Activated CD4-positive, alpha-beta T cell treated with anti-CD3 and anti-CD28 coated beads for 24 hours (primary cell): ENCODE results near the gene FGF3.

Source experiments
- DNase-seq, 2 donors: peaks; one replicate each; pipeline ENCODE4 v3.0.0-alpha.2; 2020; ENCODE audit warnings: low read depth in 2 of 2

Gene FGF3

DNA sequence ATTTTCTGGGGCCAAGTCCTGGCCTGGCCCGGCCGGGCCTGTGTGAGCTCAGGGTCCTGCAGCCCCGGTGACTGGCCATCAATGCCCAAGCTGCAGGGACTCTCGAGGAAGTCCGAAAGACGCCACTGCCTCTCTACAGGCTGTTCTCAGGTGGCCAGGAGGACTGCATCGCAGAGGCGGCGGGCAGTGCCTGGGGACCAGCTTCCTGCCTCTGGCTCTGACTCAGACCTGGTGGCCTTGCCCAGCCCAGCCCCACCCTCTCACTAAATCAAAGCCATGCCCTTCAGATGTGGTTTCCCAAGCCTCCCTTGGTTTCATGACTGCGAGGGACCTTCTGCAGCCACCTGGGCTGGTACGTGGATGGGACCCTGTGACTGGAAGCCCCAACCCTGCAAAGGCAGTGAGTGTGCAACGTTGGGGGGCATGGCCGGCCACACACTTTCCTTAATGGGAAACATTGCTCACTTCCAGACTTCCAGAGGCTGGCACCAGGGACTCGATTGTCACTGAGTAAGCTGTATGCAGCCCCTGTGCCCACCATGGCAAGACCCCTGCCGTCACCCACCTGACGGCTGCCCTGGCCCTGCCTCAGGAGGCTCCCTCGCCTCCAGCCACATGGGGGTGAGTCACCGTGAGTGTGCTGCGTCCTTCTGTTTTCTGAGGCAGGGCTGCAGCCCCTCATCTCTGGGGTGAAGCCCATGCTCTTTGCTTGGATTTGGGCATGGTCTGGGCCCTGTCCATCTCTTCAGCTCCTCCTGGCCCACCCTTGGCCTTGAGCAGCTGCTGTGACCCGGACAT, 6.0 kb upstream of the FGF3 start:
- DNase-seq: no peak

DNA sequence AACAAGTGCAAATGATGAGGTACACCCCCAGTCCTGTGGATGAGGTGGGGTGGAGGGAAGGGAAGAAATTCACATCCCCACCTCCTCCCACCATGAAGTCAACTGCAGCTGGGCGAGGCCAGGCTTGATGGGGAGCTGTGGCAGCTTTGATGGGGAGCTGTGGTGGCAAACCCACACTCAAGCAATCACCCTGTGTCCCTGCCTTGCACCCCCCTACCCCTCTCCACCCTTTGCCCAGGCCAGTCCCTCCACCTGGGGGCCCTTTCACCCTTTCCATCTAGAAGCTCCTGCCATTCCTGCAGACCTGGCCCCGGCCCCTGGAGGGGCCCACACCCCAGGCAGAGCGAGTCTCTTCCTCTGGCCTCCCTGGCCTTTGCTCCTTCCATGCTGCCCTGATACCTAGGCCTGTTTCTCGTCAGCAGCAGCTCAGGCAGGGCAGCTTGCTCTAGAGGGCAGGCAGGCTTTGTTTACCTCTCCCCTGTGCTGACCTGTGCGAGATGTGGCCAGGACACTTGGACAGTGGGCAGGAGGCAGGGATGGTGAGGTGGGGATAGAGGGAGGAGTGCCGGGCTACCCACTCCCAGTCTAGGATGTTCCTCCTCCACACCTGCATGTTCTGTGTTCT, 4.5 kb upstream of the FGF3 start:
- DNase-seq: no peak

DNA sequence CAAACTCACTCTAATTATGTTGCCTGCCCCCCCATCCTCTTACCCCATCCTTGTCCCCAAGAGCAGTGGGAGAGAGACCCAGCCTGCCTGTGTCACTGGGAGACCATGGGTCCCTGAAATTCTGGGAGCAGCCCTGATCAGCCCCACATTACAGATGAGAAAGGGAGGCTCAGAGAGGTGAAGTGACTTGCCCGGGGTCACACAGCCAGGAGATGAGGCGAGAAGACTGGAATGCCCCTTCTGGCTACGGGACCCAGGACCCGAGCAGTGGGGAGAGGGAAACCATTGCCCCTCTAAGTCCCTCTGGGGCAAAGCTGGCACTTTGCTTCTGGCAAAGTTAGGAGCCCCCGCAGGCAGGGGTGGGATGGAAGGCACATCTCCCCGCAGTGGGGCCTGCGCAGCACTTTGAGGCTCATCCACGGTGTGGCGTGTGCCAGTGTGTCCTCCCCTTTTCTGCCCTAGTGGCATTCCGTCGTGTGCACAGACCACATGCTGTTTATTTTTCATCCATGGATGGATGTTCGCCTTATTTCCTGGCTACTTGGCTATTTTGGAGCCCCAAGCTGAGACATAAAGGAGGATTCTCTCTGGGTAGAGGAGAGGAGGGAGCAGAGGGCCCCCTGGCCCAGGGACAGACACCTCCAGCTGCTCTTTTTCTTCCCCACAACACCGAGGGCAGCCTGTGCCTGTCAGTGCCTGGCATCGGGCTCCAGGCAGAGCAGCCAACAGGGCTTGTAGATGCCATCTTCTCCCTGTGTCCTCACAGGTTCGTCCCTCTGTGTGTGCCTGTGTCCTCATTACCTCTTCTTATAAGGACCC, 3.7 kb upstream of the FGF3 start:
- no peak for DNase-seq

DNA sequence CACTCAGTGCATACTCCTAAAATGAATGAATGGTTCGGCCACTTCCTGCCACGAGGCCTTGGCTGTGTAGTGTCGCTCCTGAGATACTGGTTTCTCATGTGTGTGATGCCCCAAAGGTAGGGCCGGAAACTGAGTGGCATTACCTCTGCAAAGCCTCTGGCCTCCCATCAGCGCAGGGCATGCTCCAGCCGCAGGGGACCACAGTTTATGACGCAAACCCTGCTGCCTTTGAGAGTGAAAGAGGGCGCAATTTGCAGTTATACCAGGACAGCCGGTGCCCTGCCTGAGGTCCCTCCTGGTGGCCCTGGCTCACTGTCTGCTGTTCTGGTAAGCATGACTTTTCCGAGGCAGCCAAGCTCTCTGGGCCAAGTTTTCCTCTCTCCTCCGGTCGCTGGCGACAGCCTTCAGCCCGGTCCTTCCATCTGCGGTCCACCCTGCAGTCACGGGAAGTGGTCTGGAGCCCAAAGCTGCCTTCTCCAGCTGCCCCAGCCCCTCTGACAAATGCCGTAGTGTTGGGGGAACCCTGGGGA, 2.4 kb upstream of the FGF3 start:
- no peak for DNase-seq

DNA sequence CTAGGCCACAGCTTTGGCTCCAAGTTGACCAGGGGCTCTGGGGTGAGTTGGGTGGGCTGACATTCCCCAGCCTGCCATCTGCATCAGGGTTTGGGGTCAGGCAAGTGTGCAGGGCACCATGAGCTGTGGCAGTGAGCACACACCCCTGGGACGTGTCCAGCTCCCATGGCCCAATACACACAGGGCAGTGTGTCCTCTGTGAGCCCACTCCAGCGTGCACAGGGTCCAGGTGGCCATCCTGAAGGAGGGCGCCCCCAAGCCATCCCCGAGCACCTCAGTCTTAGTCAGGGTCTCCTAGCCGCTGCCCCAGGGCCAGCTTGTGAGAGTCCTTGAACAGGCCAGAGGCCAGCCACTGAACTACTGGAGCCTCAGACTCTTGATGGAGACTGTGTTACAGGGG, 1.2 kb upstream of the FGF3 start:
- DNase-seq: no peak

DNA sequence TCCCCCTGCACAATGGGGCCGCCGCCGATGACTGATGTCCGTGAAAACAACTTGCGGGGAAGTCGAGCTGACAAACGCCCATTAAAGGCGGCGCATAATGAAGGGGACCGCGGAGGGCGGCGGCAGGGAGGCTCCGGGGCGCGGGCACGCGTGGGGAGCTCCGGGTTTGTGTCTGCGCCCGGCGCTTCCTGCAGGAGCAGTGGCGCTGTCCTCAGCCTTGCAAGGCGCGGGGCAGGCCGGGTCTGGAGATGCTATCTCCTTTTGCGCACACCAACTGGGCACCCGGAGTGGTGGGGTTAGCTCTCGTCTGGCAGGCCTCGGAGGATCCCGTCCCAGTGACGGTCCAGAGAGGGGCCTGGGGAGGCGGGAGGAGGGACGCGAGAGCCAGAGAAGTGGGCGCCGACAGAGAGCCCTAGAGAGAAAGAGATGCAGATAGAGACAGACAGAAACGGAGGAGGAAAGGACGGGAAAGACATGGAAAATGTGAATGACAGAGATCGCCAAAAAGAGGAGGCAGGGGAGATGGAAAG, 390 bp upstream of the FGF3 start:
- DNase-seq: no peak

DNA sequence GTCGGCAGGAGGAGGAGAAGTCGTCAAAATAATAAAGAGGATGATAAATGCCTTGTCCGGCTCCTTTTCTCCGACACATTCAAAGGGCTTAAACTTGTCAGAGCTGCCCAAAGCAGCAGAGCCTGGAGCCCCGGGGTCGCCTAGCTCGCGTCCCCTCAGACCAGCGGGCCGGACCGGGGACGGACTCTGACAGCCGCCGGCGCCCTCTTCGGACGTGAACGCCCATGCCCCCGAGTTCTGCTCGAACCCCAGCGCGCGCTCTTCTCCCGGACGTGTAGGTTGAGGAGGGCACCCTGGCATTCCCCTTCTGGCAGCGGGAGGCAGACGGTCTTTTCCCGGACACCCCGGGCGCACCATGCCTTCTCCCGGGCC, 999 bp downstream of the FGF3 start:
- DNase-seq: no peak

DNA sequence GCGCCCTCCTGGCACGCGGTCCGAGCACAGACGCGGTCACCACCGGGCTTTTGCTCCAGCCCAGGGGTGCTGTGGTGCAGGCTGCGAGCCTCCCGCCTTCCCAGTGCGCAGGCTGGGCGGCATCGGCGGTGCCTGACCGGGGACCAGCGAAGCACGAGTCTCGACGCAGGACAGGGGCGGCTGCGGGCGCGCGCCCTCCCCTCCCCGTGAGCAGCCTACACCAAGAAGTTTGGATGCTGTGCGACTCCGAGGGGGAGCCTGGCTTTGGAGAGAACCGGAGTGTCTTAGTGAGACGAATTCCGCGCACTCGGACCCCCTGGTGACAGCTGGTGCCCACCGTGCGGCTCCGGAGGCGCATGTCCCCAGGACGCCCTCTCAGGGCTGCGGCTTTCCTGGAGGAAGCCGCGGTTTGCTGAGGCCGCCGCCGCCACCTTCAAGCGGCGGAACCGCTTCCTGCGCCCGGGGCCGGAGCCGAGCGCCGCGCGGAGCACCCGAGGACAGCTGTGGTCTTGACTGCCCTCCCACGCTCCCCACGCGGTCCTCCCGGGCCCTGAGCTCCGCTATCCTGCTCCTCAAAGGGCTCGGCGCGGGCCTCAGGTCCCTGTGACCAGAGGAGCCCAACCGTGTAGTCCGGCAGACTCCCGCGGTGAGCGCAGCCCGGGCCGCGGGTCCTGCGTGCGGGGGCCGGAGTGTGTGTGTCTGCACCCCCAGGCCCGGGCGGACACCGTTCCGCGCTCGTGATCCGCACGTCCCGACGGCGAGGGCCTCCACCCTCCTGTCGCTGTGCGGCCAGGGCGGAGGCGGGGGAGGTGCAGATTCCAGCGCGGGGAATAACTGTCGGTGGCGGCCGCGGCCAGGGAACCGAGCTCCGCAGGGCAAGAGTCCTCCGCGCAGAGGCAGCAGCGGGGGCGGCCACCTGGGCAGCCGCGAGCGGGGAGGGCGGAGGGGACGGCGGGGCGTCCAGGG, 1.7 kb downstream of the FGF3 start:
- no peak for DNase-seq

DNA sequence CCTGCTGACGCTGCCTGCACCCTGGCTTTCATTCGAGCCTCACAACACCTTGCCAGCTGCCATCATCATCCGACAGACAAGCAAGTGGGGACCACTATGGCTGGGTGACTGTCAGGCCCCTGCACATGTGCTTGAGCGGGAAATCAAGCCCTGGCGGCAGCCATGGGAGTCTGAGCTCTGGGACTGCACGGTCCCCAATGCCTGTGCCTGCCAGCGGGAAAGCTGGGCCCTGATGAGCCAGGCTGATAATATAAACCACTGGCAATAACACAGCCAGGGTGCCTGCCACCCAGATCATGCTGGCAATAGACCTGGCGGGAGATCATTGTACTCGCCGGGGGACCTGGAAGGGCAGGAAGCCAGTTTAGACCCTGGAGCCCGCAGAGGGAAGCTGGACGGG, 2.5 kb downstream of the FGF3 start:
- no peak for DNase-seq

DNA sequence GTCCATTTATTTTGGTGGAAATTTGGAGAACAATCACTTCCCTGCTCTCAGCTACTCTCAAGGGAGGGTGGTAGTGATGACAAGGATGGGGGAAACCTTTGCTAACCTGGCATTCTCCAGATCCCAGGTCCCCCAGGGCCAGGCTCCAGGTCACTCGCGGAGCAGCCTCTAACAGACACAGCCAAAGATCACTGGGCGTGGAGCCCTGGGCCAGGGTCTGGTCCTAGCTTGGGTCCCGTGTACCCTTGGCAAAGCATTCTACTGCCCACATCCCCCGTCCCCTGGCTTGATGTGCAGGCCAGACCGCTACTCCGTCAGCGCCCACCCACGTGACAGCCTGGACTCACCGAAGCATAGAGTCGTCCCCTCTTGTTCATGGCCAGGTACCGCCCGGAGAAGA, 3.2 kb downstream of the FGF3 start:
- no peak for DNase-seq

DNA sequence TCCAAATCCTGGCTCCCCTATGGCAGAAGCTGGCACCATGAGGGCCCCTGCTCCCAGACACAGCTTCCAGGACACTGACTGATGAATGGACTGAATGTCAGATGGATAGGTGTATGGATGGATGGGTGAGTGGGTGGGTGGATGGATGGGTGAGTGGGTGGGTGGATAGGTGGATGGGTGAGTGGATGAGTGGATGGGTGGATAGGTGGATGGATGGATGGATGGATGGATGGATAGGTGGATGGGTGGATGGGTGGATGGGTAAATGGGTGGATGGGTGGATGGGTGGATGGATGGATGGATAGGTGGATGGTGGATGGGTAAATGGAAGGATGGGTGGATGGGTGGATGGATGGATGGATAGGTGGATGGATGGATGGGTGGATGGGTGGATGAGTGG, 4.3 kb downstream of the FGF3 start:
- DNase-seq: no peak

DNA sequence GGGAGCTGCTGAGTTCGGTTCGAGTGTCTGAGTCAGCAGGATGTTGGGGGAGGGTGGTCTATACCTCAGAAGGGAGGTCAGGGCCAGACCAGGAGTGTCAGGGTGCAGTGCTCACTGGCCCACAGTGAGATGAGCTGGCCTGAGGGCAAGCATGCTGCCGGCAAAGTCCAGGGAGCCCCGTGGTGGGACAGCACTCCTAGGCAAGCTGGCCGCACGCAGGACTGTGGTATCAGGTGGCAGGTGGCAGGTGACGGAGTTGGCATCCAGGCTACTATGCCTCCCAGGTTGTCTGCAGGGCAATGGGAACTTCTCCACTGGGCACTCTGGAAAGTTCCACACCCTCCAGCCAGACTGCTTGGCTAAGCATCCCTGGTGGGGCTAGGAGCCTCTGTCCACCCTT, 4.8 kb downstream of the FGF3 start:
- DNase-seq: no peak

DNA sequence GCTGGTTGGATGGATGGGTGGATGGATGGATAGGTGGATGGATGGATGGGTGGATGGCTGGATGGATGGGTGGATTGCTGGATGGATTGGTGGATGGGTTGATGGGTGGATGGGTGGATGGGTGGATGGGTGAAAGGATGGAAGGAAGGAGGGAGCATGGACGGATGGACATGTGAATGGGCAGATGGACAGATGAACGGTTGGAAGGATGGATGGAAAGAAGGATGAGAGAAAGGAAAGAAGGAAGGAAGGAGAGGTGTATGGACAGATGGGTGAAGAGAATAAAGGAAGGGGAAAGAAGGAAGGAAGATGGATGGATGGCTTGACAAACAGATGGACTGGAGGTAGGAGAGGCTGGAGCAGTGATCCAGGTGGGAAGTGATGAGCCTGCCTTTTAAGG, 5.4 kb downstream of the FGF3 start:
- no peak for DNase-seq

DNA sequence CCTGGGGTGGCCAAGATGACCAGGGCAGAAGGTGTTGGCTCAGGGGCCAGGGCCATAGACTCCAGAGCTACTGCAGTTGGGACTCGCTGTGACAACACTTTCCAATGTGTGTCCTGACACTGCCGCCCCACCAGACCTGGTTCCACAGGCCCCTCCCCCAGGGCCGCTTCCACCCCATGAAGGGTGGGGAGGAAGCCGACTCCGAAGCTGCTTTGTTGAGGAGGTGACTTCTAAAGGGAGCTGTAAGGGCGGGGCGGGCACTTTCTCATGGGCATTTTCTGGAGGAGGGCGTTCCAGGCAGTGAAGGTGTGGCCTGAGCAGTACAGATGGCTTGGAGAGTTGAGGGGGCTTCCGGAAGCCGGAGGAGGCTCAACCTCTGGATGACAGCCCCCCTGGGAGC, 6.3 kb downstream of the FGF3 start:
- no peak for DNase-seq

DNA sequence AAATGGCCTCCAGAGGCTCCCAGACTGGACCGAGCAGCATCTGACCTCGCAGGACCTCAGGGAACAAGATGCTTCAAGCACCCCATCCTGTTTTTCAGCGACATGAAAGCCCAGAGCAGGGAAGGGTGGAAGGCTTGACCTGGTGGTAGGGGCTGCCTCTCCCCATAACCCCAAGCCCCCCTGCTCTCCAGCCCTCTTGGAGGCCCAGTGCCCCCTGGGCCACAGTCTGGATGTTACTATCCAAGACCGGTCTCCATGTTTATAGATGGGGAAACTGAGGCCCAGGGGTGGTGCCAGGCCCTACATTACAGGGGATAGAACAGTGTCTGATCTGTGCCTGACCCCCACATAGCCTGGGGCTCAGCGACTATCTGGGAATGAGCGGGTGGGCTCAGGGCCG, 7.0 kb downstream of the FGF3 start:
- DNase-seq: no peak

DNA sequence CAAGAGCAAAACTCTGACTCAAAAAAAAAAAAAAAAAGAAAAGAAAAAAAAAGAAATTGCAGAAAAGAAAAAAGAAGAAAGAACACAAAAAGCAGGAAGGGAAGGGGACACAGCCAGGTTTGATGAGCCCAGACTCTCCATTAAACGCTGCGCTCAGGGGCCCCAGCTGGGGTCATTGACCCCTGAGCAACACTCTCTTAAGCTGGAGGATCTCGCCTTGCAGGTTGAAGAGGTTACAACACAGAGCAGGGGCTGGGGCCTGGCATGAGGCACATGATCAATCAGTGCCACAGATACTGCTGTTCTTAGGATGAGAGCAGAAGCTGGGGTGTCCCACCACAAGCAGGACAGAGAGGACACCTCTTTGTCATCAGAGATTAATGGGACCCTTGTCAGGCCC, 7.8 kb downstream of the FGF3 start:
- no peak for DNase-seq

DNA sequence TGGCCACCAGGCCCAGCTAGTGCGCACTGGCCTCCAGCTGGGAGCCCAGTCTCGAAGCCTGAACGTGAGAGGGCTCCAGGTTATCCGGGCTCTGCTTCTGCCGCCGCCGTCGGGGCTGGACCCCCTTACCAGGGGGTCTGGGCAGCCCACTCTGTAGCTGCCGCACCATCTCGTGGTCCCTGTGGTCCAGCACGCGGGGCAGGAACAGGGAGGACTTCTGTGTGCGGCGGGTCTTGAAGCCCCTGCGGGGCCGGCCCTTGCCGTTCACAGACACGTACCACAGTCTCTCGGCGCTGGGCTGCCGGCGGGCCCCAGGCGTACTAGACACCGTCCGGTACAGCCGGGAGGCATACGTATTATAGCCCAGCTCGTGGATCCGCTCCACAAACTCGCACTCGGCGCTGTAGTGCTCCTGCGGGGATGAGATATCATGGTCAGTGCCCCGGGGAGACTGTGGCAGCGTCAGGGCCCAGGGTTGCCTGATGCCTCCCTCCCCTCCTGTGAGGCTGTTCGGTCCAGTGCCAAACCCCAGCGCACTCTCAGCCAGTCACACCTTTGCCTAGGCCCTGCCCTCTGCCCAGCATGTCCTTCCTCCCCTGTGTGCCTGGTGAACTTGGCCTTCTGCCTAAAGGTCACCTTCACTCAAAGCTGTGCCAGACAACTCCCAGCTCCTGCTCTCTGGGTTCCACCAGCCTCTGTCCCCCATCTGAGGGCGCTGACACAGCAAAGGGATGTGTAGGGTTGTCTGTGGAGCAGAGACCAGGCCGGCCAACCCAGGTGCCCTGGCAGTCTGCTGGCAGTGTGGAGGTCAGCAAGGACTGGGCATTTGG, 8.7 kb downstream of the FGF3 start:
- no peak for DNase-seq

DNA sequence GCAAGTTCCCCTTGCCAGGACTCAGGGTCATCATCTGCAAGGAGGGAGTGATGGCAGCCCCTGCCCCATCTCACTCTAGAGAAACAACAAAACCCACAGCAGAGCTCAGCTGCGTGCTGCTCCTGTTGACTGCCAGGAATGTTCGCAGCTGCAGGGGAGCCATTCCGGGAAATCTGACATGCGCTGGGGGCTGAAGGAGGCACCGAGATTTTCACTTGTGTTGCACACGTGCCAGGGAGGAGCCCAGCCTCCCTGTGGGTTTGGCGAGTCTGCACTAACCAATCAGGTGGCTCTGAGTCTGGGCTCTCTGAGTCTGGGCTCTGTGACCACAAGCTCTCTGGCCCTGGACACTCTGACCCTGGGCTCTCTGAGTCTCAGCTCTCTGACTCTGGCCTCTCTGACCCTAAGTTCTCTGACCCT, 10.5 kb downstream of the FGF3 start:
- no peak for DNase-seq

DNA sequence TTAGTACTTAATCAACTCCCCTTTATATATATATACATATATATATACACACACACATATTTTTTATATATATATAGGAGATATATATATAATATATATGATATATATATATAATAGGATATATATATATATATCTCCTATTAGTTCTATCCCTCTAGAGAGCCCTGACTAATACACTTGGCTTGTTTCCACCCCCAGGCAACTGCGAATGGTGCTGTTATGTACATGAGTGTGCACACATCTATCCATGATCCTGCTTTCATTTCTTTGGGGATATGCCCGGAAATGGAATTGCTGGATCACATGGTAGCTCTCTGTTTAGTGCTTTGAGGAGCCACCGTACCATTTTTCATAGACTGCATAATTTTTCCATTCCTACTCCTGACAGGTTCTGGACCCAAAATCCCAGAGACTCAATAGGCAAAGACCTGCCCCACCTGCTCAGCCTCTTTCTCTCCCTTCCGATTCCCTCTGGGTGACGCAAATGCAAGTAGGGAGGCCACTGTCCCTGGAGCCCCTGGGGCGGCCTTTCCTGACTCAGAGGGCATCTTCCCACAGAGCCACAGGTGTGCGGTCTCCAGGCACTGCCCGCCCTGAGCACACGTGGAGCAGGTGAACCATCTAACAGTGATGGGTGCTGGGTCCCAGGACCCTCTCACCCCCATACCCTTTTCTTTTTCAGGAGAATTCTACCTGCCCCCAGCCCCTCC, 12.0 kb downstream of the FGF3 start:
- DNase-seq: no peak
